ENCODE measurements around the gene IGSF9. TPM values are rescaled to one million over a fixed set of nuclear protein-coding genes. Genes with fewer than 3 reads are reported as not detected.
A peak's percentile ranks its signal among the peaks of the same experiment; 100 is the strongest.

Gene IGSF9
- total RNA-seq, 1 experiment from 2014 or later: 7.1 TPM

DNA sequence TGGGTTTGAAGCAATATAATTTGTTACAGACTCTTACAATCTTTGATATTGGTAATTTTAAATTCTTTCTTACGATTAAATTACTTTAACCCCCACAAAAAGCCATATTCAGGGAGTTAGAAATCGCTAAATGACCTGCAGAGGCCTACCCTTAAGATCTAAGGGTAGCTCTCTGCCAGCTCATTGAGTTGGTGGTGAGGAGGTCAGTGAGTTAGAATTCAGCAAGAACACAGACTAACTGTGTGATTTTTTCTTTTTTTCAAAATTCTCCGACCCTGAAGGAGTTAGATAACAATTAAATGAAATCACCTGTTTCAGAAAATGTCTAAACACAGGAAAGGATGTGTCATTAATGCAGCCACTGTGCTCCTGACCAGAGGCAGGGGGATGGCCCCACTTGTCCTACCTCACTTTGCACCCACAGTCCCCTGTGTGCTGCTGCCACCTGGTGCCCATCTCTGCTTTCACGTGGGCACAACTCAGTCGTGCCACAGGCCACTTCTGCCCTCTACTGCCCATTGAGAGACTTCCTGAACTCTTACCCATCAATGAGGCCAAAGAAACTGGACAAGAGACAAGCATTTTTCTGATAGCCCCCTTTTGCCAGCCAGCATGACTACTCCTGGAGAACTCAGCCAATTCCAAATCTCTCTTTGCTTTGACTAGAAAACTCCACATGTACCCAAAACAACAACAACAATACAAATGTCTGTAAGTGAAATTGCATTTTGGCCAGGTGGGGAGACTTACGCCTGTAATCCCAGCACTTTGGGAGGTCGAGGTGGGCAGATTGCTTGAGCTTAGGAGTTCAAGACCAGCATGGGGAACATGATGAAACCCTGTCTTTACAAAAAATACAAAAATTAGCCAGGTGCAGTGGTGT, 53.9 kb downstream of the IGSF9 start:
- ChIA-PET CTCF (interaction anchor here (0.7 to 4.9 kb wide), 6 partner anchors 93 to 678 kb away, joined by 3 to 107 read pairs (median 6); partner anchors contain the start of gene DUSP23), POLR2A (ENCODE audit: low non-redundant PET) (interaction anchor here (0.7 kb wide), 1 partner anchor 430 kb away, joined by 4 read pairs; no protein-coding TSS in a partner anchor)
- no peak overlapping the region for H3K27ac ChIP-seq (ENCODE audit: low read depth, low read length, poor library complexity, severe bottlenecking)
- H3K9me3 ChIP-seq (ENCODE audit: low read depth, low read length, poor library complexity, severe bottlenecking): no peaks in the 10 kb centered on the region
- no peak overlapping the region for H3K4me3 ChIP-seq (ENCODE audit: low read depth, low read length, poor library complexity, severe bottlenecking)
- H3K36me3 ChIP-seq (ENCODE audit: insufficient read depth, low read length, poor library complexity, severe bottlenecking): no peaks in the 10 kb centered on the region
- DNase-seq (ENCODE audit: low spot score): peak; percentile 89
- H3K4me1 ChIP-seq (ENCODE audit: insufficient read depth, low read length, poor library complexity, severe bottlenecking): peaks cover 38% of the 10 kb centered on the region
- no peaks in the 10 kb centered on the region for H3K27me3 ChIP-seq (replicated peaks; ENCODE audit: insufficient read depth, low read depth, low read length, poor library complexity)
- TF ChIP-seq EZH2 (IDR thresholded peaks at IDR 0.05; ENCODE audit: borderline replicate concordance, low read depth, low read length, poor library complexity, severe bottlenecking): no peak
- TF ChIP-seq, protein P1, sequence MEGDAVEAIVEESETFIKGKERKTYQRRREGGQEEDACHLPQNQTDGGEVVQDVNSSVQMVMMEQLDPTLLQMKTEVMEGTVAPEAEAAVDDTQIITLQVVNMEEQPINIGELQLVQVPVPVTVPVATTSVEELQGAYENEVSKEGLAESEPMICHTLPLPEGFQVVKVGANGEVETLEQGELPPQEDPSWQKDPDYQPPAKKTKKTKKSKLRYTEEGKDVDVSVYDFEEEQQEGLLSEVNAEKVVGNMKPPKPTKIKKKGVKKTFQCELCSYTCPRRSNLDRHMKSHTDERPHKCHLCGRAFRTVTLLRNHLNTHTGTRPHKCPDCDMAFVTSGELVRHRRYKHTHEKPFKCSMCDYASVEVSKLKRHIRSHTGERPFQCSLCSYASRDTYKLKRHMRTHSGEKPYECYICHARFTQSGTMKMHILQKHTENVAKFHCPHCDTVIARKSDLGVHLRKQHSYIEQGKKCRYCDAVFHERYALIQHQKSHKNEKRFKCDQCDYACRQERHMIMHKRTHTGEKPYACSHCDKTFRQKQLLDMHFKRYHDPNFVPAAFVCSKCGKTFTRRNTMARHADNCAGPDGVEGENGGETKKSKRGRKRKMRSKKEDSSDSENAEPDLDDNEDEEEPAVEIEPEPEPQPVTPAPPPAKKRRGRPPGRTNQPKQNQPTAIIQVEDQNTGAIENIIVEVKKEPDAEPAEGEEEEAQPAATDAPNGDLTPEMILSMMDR (conservative IDR thresholded peaks at IDR 0.05; ENCODE audit: low read depth, low read length): peak; percentile 98
- no TSS peak for BruUV-seq (replicated peaks)
- intact Hi-C loops (cut with micrococcal nuclease; ENCODE audit: unreplicated experiment): loop anchor here (1.0 to 5.0 kb wide), 6 partner anchors 61 to 677 kb away; partner anchors contain the start of gene DUSP23

DNA sequence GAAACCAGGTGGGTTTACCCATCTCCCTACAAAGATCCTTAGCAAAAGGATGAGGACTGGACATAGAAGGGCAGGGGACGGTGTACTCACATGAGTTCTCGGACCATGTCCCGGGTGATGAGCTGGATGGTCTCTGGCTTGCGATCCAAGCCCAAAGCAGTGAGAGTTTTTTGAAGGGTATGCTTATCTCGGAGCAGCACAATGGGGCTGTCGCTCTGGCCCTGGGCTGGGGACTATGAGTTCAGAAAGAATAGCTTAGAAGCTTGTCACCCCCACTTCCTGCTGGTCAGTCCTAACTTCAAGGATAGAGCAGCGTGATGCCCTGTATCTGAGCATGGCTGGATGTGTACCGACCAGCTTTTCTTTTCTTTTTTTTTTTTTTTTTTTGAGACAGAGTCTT, 55.0 kb downstream of the IGSF9 start:
- Histone ChIP-seq H3K27ac (ENCODE audit: low read depth, low read length, poor library complexity, severe bottlenecking) (peak overlapping the region; percentile 68), H3K4me3 (ENCODE audit: low read depth, low read length, poor library complexity, severe bottlenecking) (no peak overlapping the region), H3K27me3 (replicated peaks; ENCODE audit: insufficient read depth, low read depth, low read length, poor library complexity) (no peaks in the 10 kb centered on the region), H3K36me3 (ENCODE audit: insufficient read depth, low read length, poor library complexity, severe bottlenecking) (no peaks in the 10 kb centered on the region), H3K4me1 (ENCODE audit: insufficient read depth, low read length, poor library complexity, severe bottlenecking) (peaks cover 34% of the 10 kb centered on the region), H3K9me3 (ENCODE audit: low read depth, low read length, poor library complexity, severe bottlenecking) (no peaks in the 10 kb centered on the region)
- CTCF ChIA-PET: interaction anchor here (0.5 to 4.9 kb wide), 8 partner anchors 60 to 677 kb away, joined by 3 to 107 read pairs (median 4); partner anchors contain the start of gene DUSP23
- TSS peak; percentile 98 for BruUV-seq (replicated peaks)
- POLR2A ChIA-PET (ENCODE audit: low non-redundant PET): no interaction called here
- no peak for DNase-seq (ENCODE audit: low spot score)
- TF ChIP-seq EZH2 (IDR thresholded peaks at IDR 0.05; ENCODE audit: borderline replicate concordance, low read depth, low read length, poor library complexity, severe bottlenecking): no peak
- TF ChIP-seq, protein P1 (conservative IDR thresholded peaks at IDR 0.05; ENCODE audit: low read depth, low read length): no peak
- intact Hi-C loops (cut with micrococcal nuclease; ENCODE audit: unreplicated experiment): loop anchor here (2.0 to 5.0 kb wide), 4 partner anchors 60 to 676 kb away; no protein-coding TSS in a partner anchor

DNA sequence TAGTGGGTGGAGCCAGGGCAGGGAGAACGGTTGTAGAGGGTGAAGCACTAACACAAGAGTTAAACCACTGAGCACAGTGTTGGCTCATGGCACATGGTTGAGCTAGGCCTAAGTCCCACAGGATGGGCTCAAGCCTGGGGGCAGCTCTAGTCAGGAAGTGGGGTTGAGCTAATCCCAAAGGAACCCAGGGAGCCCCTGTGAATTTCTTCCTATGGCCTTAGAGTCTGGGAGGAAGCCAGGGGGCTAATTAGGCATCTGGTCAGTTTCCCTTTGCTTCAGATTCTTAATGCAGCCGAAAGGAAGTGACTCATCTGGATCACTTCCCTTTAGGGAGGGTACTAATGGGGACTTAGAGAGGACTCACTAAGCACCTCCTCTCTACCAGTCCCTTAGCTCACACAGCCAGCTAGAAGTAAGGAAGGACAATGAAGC, 55.6 kb downstream of the IGSF9 start:
- TF ChIP-seq, protein P1 (conservative IDR thresholded peaks at IDR 0.05; ENCODE audit: low read depth, low read length): no peak
- TF ChIP-seq EZH2 (IDR thresholded peaks at IDR 0.05; ENCODE audit: borderline replicate concordance, low read depth, low read length, poor library complexity, severe bottlenecking): no peak
- Histone ChIP-seq H3K9me3 (ENCODE audit: low read depth, low read length, poor library complexity, severe bottlenecking) (no peaks in the 10 kb centered on the region), H3K4me3 (ENCODE audit: low read depth, low read length, poor library complexity, severe bottlenecking) (no peak overlapping the region), H3K27ac (ENCODE audit: low read depth, low read length, poor library complexity, severe bottlenecking) (peak overlapping the region; percentile 68), H3K27me3 (replicated peaks; ENCODE audit: insufficient read depth, low read depth, low read length, poor library complexity) (no peaks in the 10 kb centered on the region), H3K4me1 (ENCODE audit: insufficient read depth, low read length, poor library complexity, severe bottlenecking) (peaks cover 34% of the 10 kb centered on the region), H3K36me3 (ENCODE audit: insufficient read depth, low read length, poor library complexity, severe bottlenecking) (no peaks in the 10 kb centered on the region)
- BruUV-seq (replicated peaks): no TSS peak
- intact Hi-C loops (cut with micrococcal nuclease; ENCODE audit: unreplicated experiment): loop anchor here (2.0 to 5.0 kb wide), 4 partner anchors 59 to 675 kb away; no protein-coding TSS in a partner anchor
- CTCF ChIA-PET: interaction anchor here (0.5 to 4.9 kb wide), 7 partner anchors 59 to 118 kb away, joined by 3 to 107 read pairs (median 4); partner anchors contain the start of gene DUSP23
- peak; percentile 97 for DNase-seq (ENCODE audit: low spot score)
- POLR2A ChIA-PET (ENCODE audit: low non-redundant PET): no interaction called here
